ENCODE results near the gene ABHD13.

- TF ChIP-seq CTCF (conservative IDR thresholded peaks at IDR 0.05; ENCODE audit: low read depth, low read length) (no peak), EZH2 (IDR thresholded peaks at IDR 0.05; ENCODE audit: borderline replicate concordance, low read depth, low read length, poor library complexity, severe bottlenecking) (no peak)
These were observed 5.7 kb downstream of the ABHD13 start for GRCh38 chr13:108223687-108224503.

All from A673 (cell line).